ENCODE measurements around the gene APOL4.

Gene APOL4

GRCh38 chr22:36180038-36180880, 21.4 kb downstream of the APOL4 start:
- no peak for DNase-seq (ENCODE audit: insufficient read length, low spot score)
- TF ChIP-seq CTCF (IDR thresholded peaks at IDR 0.05; ENCODE audit: insufficient read depth, missing control alignments) = peak; percentile 57
- FAIRE-seq = no peak

- DNase-seq (ENCODE audit: insufficient read length, low spot score) (no peak), FAIRE-seq (no peak)
- TF ChIP-seq CTCF (IDR thresholded peaks at IDR 0.05; ENCODE audit: insufficient read depth, missing control alignments) = no peak
Observed at GRCh38 chr22:36177160-36177559, 24.4 kb downstream of the APOL4 start.

- no peak for TF ChIP-seq CTCF (IDR thresholded peaks at IDR 0.05; ENCODE audit: insufficient read depth, missing control alignments)
- no peak for DNase-seq (ENCODE audit: insufficient read length, low spot score)
- FAIRE-seq = no peak
Observed at GRCh38 chr22:36175892-36176291, 25.7 kb downstream of the APOL4 start.

- DNase-seq (ENCODE audit: insufficient read length, low spot score) (no peak), FAIRE-seq (no peak)
- no peak for TF ChIP-seq CTCF (IDR thresholded peaks at IDR 0.05; ENCODE audit: insufficient read depth, missing control alignments)
Observed at GRCh38 chr22:36171941-36172340, 29.7 kb downstream of the APOL4 start.

- FAIRE-seq (no peak), DNase-seq (ENCODE audit: insufficient read length, low spot score) (no peak)
- TF ChIP-seq CTCF (IDR thresholded peaks at IDR 0.05; ENCODE audit: insufficient read depth, missing control alignments) = no peak
Observed at GRCh38 chr22:36166518-36167220, 34.9 kb downstream of the APOL4 start.

GRCh38 chr22:36166086-36166485, 35.5 kb downstream of the APOL4 start:
- FAIRE-seq (no peak), DNase-seq (ENCODE audit: insufficient read length, low spot score) (no peak)
- no peak for TF ChIP-seq CTCF (IDR thresholded peaks at IDR 0.05; ENCODE audit: insufficient read depth, missing control alignments)

GRCh38 chr22:36165141-36165540, 36.5 kb downstream of the APOL4 start:
- TF ChIP-seq CTCF (IDR thresholded peaks at IDR 0.05; ENCODE audit: insufficient read depth, missing control alignments) = no peak
- no peak for FAIRE-seq
- DNase-seq (ENCODE audit: insufficient read length, low spot score) = no peak

Measured in D721Med (cell line).